GM18868 (cell line): ENCODE data around the gene TFAP2D.

Source experiments
- ATAC-seq: cut with Tn5 transposase; IDR thresholded peaks from one replicate; pipeline ENCODE4 v1.9.1; 2021; ENCODE audit warnings: mild to moderate bottlenecking, moderate library complexity; ENCODE audit not compliant: unreplicated experiment

TFAP2D gene

DNA sequence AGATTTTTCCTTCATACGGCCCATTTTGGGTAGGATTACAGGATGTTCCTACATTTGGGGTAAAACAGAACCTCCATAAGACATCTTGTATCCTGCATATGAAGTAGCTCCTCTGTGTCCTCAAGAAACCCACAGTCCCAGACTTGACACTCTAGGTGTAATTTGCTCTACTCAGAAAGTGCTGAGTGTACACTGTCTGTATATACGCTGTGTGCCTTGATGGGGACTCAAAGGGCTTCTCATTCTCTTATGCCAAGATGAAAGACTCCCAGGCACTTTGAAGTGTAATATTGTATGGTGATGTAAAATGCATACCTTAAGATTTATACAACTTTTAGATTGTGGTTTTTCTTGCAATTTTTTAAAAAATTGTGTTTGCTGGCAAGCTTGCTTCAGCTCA, 5.2 kb downstream of the TFAP2D start:
- no peak for ATAC-seq

DNA sequence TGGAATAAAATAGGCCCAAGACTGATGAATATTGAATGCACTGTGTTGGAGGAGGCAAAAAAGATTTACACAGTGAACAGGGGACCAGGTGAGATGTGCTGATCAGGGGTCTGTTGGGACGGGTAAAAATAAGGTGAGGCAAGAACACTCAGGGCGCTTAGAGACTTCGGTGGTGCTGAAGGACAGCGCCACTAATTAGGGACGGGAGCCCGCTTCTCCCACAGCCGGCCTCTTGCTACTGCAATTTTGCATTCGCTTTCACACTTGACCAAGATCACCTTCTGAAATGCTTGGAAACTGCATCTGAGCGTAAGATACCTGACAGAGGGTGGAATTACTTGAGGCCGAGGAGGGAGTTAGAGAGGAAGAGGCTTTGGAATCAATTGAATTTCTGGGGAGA, 7.3 kb downstream of the TFAP2D start:
- ATAC-seq: no peak

DNA sequence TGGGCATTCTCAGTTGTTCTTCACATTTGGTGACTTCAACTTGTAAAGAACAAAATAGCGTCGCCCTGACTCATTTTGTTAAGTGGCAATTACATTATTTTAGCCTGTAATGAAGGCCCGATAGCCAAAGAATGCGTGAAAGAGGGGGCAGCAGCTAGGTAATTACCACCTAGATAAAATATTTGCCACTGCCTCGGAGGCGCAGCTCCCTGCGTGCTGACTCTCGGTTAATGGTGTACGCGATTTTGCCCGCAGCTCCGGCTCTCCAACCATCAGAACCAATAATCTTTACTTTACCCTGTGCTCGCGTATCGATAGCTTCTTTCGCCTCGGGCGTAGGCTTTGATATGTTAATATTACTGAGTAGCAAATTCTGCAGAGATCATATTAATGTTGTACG, 8.7 kb downstream of the TFAP2D start:
- no peak for ATAC-seq

DNA sequence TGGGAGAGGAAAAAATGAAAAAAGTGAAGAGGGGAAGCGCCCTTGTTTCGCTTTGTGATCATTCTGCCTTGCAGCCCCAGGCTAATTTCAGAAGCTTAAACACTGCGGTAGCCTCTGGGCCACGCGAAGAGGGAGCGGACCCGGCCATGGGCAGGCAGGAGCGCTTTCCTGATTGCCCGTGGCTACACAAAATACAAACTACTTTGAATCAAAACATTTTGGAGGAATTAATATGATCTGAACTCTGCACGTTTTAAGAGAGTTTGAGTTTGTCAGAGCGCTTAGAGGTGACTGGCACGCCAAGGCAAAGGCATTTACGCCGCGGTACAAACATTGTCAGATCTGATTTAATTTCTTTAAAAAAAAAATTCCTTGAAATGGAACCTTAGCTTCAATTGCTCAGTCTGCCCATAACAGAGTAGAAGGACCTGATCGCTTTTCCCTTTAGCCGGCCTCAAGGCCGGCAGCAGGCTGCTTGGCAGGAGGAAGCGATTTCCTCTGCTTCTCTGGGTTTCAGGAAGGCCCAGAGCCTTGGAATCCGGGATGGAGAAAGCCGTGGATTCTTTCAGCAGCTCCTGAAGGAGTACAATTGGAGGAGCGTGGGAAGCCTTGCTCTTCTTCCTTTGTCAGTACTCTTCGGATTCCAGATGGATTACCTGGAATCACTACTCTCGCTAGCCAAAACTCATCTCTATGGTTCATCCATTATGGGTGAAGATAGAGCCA, 9.7 kb downstream of the TFAP2D start:
- ATAC-seq: no peak

GRCh38 chr6:50724381-50725124, 11.2 kb downstream of the TFAP2D start:
- no peak for ATAC-seq

DNA sequence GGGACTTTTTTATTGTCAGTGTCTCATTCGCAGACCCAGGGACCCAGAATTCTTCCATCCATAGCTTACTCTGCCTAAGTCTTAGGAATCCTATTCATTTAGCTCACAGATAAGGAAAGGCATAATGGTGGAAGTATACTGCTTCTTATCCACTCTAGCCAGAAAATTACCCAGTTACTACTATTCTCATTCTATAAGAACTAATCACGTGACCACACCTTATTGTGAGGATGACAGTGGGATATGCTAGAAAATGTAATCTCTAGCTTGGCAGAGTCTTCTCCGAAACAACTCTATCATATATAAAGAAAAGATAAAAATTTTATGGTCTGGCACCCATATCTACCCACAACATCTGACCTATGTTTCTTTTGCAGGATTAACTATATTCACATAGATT, 21.2 kb downstream of the TFAP2D start:
- ATAC-seq: no peak

- ATAC-seq: no peak
Observed at GRCh38 chr6:50742161-50742560, 28.8 kb downstream of the TFAP2D start.

GRCh38 chr6:50744976-50745375, 31.6 kb downstream of the TFAP2D start:
- ATAC-seq: no peak

- no peak for ATAC-seq
Observed at GRCh38 chr6:50762798-50763197, 49.5 kb downstream of the TFAP2D start.

- ATAC-seq: no peak
Observed at GRCh38 chr6:50778696-50779095, 65.4 kb downstream of the TFAP2D start.

- ATAC-seq: no peak
Observed at GRCh38 chr6:50780382-50780781, 67.1 kb downstream of the TFAP2D start.

DNA sequence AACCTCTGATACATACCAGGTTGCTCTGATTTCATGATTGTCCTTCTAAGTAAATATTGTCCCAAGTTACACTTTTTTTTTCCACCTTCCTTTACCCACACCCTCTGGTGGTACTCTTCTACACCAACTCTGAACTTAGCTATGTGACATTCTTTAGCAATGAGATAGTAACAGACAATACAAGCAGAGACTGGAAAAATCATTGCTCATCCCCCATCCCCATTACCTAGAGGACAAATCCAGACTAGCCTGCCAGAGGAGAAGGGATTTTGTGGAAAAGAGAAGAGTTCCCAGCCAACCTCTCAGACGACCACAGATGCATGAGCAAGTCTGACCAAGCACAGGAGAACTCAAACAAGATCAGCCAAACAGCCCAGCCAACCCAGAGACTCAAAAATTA, 72.6 kb downstream of the TFAP2D start:
- ATAC-seq: no peak

- ATAC-seq: peak; percentile 80
Observed at GRCh38 chr6:50791900-50792508, 78.7 kb downstream of the TFAP2D start.

DNA sequence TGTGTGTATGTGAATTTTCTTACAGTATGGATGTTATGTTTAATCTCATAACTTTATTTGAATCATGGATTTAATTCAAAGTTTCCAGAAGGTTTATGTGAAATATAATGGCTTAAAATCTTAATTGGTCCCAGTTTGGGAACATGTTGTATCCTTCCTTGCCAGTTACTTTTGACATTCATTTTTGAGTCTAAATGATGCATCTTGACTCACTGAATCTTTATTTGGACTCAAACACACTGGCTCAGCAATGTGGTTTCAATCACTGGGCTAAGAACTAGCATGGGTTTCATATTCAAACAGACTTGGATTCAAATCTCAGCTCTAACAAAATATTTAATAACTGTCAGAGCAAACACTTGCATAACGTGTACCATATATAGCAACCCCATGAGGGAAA, 79.4 kb downstream of the TFAP2D start:
- no peak for ATAC-seq

GRCh38 chr6:50795574-50795973, 82.2 kb downstream of the TFAP2D start:
- peak; percentile 38 for ATAC-seq

DNA sequence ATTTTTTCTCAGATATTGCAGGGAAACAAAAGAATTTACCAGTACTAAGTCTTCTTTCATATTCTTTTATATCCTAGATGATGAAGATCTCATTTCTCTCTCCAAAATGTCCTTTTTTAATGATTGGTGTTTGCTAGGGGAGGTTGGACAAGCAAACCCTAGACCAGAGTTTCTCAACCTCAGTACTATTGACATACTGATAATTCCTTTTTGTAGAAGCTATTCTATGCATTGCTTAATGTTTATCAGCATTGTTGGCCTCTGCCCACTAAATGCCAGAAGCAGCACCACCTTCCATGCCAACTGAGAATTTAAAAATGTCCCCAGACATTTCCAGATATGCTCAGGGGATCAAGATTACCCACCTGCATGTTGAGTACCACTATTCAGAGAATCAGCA, 91.0 kb downstream of the TFAP2D start:
- ATAC-seq: no peak

- ATAC-seq: no peak
Observed at GRCh38 chr6:50807035-50807434, 93.7 kb downstream of the TFAP2D start.

DNA sequence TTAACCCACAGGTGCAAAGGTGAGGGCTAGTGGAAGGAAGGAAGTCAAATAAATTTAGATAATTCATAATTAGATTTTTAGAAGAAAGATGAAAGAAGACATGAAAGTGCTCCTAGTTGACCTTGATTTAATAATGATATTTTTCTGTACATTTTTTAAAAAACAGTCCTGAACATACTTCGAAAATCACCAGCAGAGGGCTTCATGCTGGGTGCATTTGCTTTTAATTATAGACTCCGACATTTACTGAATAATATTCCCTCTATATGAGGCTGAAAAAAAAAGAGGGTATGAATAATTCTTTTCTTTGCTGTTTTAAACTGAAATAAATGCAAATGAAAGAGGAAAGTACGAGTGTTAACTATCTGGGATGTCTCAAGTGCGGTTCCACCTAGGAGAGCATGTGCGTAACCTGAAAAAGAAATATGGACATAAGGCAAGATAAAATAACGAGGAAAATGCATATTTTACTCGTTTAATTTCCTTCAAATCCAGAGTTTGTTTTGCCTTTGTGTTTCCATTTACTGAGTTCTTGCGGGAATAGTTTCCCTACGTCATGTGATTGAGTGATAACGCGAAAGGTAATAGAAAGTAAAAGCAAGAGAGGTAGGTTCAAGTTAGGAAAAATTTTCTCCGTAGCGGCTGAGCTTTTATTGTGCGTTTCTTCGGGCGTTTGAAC, 102.2 kb downstream of the TFAP2D start:
- ATAC-seq: peak; percentile 62

DNA sequence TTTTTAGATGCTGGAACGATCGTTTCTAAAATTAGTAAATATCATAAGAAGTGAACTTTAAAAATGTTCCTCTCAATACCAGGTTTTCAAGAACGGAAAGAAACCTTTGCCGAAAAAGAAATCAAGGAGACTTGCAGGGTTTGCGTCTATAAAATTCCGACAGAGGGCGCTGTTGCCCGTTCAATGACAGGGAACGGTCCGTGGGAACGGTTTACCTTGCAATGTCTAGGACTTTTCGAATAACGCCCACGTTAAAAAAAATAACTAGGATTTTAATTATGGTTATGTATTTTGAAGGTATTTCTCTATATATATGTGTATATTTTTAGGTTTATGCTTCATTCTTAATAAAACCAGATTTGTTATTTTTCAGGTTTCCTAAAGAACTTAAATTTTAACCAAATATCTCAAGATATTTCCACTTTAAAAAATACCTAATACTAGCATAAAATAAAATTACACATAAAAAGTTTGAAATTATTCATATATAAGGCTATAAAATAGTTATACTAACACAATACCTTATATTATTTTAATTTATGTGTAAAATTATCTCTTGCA, 102.9 kb downstream of the TFAP2D start:
- peak; percentile 79 for ATAC-seq

- ATAC-seq: no peak
Observed at GRCh38 chr6:50816947-50817645, 103.8 kb downstream of the TFAP2D start.

- no peak for ATAC-seq
Observed at GRCh38 chr6:50817646-50817950, 104.3 kb downstream of the TFAP2D start.
